Aorta (tissue), 5 donors: Measurements from ENCODE around the gene PPP3CA. TPM values are rescaled to one million over a fixed set of nuclear protein-coding genes. Genes with fewer than 3 reads are reported as not detected.

Experiments
- ATAC-seq: fragments of 200-7000 bp; cut with Tn5 transposase; one replicate; pipeline ENCODE4 v1.9.1; 2022; ENCODE audit warnings: moderate library complexity; ENCODE audit not compliant: low FRiP score
- DNase-seq, 2 donors: peaks; one replicate each; pipeline ENCODE4 v3.0.0-alpha.2; 2020
- H3K27ac ChIP-seq, 2 donors: one replicate each; pipeline ENCODE4 v1.5.1; 2013; ENCODE audit warnings: low read length in 2 of 2, mild to moderate bottlenecking in 2 of 2, moderate library complexity in 2 of 2, control low read depth in 1 of 2, inconsistent platforms in 1 of 2, low read depth in 1 of 2
- H3K27me3 ChIP-seq, 2 donors: one replicate each; pipeline ENCODE4 v1.6.1; 2013; ENCODE audit warnings: control low read depth in 1 of 2, low read length in 1 of 2, mild to moderate bottlenecking in 1 of 2, moderate library complexity in 1 of 2; ENCODE audit not compliant: insufficient read depth in 2 of 2, control insufficient read depth in 1 of 2
- H3K36me3 ChIP-seq, 2 donors: one replicate each; pipeline ENCODE4 v1.6.1; 2013; ENCODE audit warnings: control low read depth in 1 of 2, low read length in 1 of 2, mild to moderate bottlenecking in 1 of 2; ENCODE audit not compliant: insufficient read depth in 2 of 2, control insufficient read depth in 1 of 2
- H3K4me1 ChIP-seq, 2 donors: one replicate each; pipeline ENCODE4 v1.6.1; 2013; ENCODE audit warnings: low read length in 2 of 2, control low read depth in 1 of 2, mild to moderate bottlenecking in 1 of 2, moderate library complexity in 1 of 2; ENCODE audit not compliant: insufficient read depth in 2 of 2, control insufficient read depth in 1 of 2
- H3K4me3 ChIP-seq, 2 donors: one replicate each; pipeline ENCODE4 v1.5.1; 2013; ENCODE audit warnings: low read length in 2 of 2, control low read depth in 1 of 2, mild to moderate bottlenecking in 1 of 2
- H3K9me3 ChIP-seq: one replicate; pipeline ENCODE4 v1.6.1; 2013; ENCODE audit warnings: mild to moderate bottlenecking, low read length; ENCODE audit not compliant: control insufficient read depth
- WGBS, 2 donors: extraction: QIAGEN DNeasy Blood & Tissue Kit; methylation state at CpG; one replicate each; pipeline ENCODE4 v1.1.7; 2013; 5-methylcytosine and 5-hydroxymethylcytosine counted together
- intact Hi-C, 2 donors: fragments of 100-400 bp; cut with DNase I; formaldehyde crosslinking; loops; one replicate each; pipeline versions ENCODE4 v1.14.2 to v1.15.0; 2022
- polyA plus RNA-seq, 2 donors: library from polyadenylated mRNA; stranded (reverse); fragments of 200-250 nt; gene quantifications; one replicate each; pipeline ENCODE4 v1.2.3, GENCODE V29; 2013
- total RNA-seq, 2 donors: library from RNA; stranded (reverse); fragmentation: NEBNext Ultra II Directional; extraction: Animal tissue kit (Norgen Biotek cat#: 25700); gene quantifications; one replicate each; pipeline ENCODE4 v1.2.1, GENCODE V29; 2021
- donor health status: healthy with polysubstance abuse.
- donor health status: Bipolar disorder and iron deficiency.
- donor health status: DM: no; HTN: no; CAD: no.
- donor health status: DM: no; HTN: no; CAD: no.
- donor health status: DM: yes; HTN: yes; CAD: no.

The PPP3CA gene
- total and polyA plus RNA-seq, 4 donors = 6.8 to 56.4 (median 24.7) TPM

DNA sequence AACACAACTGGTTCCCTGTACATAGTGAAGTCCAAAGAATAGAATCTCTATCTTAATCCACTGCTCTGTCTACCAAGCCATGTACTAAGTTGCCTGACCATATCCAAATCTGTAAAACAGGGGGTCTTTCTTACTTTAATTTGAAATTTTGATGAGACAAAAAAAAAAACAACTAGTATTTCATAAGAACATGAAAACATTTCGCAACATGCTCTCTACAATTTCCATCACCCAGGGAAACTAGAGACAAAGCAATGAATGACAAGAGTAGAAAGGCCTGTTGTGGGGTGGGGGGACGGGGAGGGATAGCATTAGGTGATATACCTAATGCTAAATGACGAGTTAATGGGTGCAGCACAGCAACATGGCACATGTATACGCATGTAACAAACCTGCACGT, 279.9 kb downstream of the PPP3CA start:
- Histone ChIP-seq H3K27ac (no peak overlapping the region), H3K27me3 (no peaks in the 10 kb centered on the region), H3K36me3 (no peaks in the 10 kb centered on the region), H3K4me1 (peaks cover 0 to 4% of the 10 kb centered on the region in 2 donors), H3K4me3 (no peak overlapping the region), H3K9me3 (no peaks in the 10 kb centered on the region)
- ATAC-seq (no peak), DNase-seq (no peak)
- intact Hi-C loops = no loop called here
- WGBS, 2 donors = 91 to 97% methylated on average over 5 of the region's 5 CpGs

DNA sequence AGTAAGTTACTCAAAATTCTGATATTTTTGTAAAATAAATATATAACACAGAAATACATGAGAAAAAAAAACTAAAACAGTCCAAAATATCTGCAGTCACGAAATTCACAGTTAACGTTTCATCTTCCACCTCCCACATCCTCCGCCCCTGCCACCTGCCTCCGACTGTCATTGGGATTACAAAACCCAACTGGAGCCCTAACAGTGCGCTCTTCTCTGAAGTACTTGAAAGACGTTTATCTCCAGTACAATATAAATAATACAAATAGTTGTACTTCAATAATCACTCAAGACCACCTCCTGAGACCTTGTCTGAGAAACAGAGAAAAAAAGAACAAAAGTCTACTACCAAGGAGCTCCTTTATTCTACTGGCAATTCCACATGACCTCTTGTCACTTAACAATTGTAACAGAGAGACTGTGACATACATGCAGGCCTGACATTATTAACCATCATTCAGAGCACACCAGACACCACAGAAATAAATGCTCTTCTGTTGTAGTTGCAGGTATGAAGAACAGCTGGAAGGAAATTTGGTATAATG, 280.6 kb downstream of the PPP3CA start:
- Histone ChIP-seq H3K4me3 (no peak overlapping the region), H3K9me3 (no peaks in the 10 kb centered on the region), H3K27me3 (no peaks in the 10 kb centered on the region), H3K36me3 (no peaks in the 10 kb centered on the region), H3K4me1 (peaks cover 0 to 4% of the 10 kb centered on the region in 2 donors), H3K27ac (no peak overlapping the region)
- ATAC-seq (no peak), DNase-seq (no peak)
- intact Hi-C loops = no loop called here
- 89 to 92% methylated on average over 6 of the region's 6 CpGs for WGBS, 2 donors

DNA sequence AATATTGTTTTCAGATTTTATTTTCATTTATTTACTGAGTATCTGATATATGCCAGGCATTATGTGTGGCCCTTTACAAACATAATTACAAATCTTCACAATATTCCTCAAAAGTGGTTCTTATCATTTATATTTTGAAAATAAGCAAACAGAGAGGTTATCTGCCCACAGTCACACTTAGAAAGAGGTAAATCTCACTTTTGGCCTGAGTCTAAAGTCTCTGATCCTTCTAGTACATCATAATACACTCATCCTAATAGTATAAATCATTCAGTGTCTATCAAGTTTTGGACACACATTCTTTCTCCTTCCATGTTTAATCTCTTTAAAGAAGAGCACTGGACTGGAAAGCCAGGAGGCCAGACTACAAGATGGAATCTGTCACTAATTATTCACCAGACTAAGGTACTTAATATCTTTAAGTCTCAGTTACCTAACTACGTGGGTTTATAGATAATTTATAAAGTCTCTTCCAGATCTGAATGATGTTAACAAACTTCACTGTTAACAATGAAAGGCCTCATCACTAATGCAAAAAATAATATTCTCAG, 281.3 kb downstream of the PPP3CA start:
- ATAC-seq (no peak), DNase-seq (no peak)
- Histone ChIP-seq H3K36me3 (no peaks in the 10 kb centered on the region), H3K9me3 (no peaks in the 10 kb centered on the region), H3K27me3 (no peaks in the 10 kb centered on the region), H3K4me1 (peaks cover 0 to 4% of the 10 kb centered on the region in 2 donors), H3K27ac (no peak overlapping the region), H3K4me3 (no peak overlapping the region)
- 96 to 97% methylated on average over 1 of the region's 1 CpG for WGBS, 2 donors
- intact Hi-C loops = no loop called here

DNA sequence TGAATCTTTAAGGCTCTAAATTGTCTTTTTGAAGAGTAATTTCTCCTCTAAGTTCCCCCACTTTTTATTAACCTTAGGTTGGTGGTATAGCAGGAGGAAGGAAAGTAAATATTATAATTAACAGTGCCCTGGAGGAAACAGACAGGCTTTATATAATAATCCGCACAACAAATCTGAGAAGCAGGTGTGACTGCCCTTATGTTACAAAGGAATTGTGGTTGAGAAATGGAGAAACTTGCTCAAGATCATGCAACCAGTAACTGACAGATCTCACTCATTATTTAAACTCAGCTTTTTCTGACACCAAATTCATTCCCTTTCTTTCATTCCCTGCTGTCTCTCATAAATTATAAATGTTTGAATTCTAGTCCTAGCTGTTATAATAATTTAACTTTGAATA, 282.0 kb downstream of the PPP3CA start:
- no peak overlapping the region for H3K4me3 ChIP-seq
- H3K9me3 ChIP-seq = no peaks in the 10 kb centered on the region
- no peaks in the 10 kb centered on the region for H3K27me3 ChIP-seq
- intact Hi-C loops = no loop called here
- no peak overlapping the region for H3K27ac ChIP-seq
- WGBS, 2 donors = 92 to 100% methylated on average over 1 of the region's 1 CpG
- no peaks in the 10 kb centered on the region for H3K36me3 ChIP-seq
- H3K4me1 ChIP-seq = peaks cover 0 to 4% of the 10 kb centered on the region in 2 donors
- no peak for ATAC-seq
- DNase-seq = no peak

DNA sequence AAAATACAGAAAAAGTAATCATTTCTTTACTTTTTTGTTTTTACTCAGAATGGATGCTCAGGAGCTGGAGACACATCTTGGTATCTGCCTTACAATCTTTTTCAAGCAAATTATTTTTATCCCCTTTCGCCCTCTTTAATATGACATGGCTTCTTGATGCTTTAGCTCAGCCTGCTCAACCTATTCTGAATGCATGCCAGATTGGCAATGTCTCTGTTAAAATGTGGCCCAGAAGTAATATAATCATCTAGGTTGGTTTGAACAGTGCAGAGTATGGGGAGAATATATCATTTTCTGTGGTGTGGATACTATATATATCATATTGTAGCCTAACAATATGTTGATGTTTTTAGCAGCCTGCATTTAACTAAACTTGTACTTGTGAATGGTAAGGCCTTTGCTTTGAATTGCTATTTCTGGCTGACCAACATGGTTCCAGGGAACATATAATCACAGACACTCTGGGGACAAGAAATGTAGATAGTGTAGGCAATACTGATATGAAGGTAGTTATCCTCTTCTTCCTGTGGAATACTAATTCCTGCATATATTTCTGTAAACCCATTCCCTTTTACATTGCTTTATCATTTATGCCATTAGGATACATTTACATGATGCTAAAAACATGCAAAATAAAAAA, 282.7 kb downstream of the PPP3CA start:
- no peak overlapping the region for H3K4me3 ChIP-seq
- peaks cover 0 to 4% of the 10 kb centered on the region in 2 donors for H3K4me1 ChIP-seq
- no peak overlapping the region for H3K27ac ChIP-seq
- H3K9me3 ChIP-seq = no peaks in the 10 kb centered on the region
- ATAC-seq = no peak
- H3K36me3 ChIP-seq = no peaks in the 10 kb centered on the region
- no peaks in the 10 kb centered on the region for H3K27me3 ChIP-seq
- no peak for DNase-seq
- intact Hi-C loops = no loop called here
- 79 to 88% methylated on average over 1 of the region's 1 CpG for whole genome bisulfite sequencing, 2 donors

DNA sequence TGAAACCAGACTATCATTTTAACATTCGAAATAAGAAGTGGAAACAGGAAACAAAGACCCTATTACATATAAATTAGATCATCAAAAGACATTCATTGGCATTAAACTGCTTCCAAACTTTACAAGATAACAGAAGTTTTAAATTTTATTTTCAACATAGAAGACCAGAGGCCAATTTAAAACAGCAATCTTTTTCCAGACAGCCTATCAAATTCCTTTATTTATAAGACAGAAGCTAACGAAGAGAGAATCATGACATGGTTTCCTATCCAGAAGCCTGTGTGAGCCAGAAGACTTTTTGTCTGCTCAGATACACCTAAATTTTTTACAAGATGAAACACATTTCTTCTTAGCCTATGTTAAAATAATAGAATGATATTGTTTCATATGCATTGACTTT, 291.9 kb downstream of the PPP3CA start:
- intact Hi-C loops = no loop called here
- no peak for ATAC-seq
- Histone ChIP-seq H3K36me3 (no peaks in the 10 kb centered on the region), H3K27ac (no peak overlapping the region), H3K9me3 (no peaks in the 10 kb centered on the region), H3K27me3 (no peaks in the 10 kb centered on the region), H3K4me1 (no peaks in the 10 kb centered on the region), H3K4me3 (no peak overlapping the region)
- 51 to 67% methylated on average over 2 of the region's 2 CpGs for WGBS, 2 donors
- no peak for DNase-seq

DNA sequence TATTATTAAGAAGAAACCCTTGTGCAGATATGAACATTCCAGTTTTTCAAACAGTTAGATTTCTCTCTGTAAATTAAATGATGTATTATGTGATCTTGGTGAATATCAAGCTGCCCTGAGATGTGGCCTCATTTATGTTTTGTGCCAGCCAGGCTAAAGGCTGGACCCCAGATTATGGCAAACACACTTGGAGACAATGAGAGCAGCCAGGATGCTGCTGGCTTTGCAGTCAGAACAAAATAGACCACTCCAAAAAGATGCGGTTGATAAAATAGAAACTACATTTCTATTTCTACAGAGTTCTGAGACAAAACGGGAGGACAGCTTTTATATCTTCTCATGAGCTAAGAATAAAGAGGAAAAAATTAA, 296.5 kb downstream of the PPP3CA start:
- 86 to 89% methylated on average over 2 of the region's 2 CpGs for WGBS, 2 donors
- DNase-seq (no peak), ATAC-seq (no peak)
- no peaks in the 10 kb centered on the region for H3K9me3 ChIP-seq
- H3K4me1 ChIP-seq = no peaks in the 10 kb centered on the region
- no peaks in the 10 kb centered on the region for H3K27me3 ChIP-seq
- H3K4me3 ChIP-seq = no peak overlapping the region
- no peaks in the 10 kb centered on the region for H3K36me3 ChIP-seq
- intact Hi-C loops = no loop called here
- no peak overlapping the region for H3K27ac ChIP-seq

DNA sequence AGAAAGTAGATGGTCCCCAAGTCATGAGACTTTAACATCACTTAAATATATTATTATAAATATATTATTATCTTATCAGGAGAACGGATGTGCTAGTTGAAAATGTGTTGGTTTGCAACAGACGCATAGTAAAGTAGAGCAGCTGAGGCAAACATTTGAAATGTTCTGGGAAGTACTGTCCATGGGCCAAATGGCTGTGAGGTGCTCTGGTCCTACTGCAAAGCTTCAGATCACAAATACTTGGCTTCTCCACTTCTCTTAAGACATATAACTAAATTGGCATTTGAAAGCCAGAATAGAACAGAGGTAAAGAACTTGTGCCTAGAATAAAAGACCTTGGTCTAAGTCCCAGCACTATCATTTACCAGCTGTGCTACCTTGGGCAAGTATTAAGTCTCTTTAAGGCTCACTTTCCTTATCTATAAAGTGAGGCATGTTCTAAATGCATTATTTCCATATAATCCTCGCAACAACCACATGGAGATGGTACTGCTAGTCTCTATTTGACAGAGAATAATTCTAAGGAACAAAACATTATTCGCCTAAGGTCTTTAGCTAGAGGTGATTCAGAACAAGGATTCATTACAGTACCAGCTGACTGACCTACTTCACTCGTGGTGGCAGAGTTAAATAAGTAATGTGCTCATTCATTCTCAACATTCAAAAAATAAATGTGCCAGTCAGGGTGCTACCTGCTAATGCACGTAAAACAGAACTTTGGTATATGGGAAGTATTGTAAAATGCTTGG, 297.1 kb downstream of the PPP3CA start:
- H3K36me3 ChIP-seq = no peaks in the 10 kb centered on the region

More for the DNA sequence above, 297.1 kb downstream of the PPP3CA start:
- ATAC-seq (no peak), DNase-seq (no peak)
- Histone ChIP-seq H3K4me3 (no peak overlapping the region), H3K27ac (no peak overlapping the region), H3K27me3 (no peaks in the 10 kb centered on the region), H3K4me1 (no peaks in the 10 kb centered on the region), H3K9me3 (no peaks in the 10 kb centered on the region)
- intact Hi-C loops = no loop called here
- WGBS, 2 donors = 79 to 80% methylated on average over 6 of the region's 6 CpGs
